Hepatic stellate cell (primary cell): ENCODE data around the gene NOP10.
"Not testable (repeated sequence)": the region's sequence is repeated elsewhere in the genome, so short reads cannot be mapped to it uniquely, and the experiment has no call there.

Source experiments
- DNase-seq: peaks from one replicate; pipeline ENCODE4 v3.0.0; 2011; ENCODE audit warnings: low spot score

Gene NOP10

DNA sequence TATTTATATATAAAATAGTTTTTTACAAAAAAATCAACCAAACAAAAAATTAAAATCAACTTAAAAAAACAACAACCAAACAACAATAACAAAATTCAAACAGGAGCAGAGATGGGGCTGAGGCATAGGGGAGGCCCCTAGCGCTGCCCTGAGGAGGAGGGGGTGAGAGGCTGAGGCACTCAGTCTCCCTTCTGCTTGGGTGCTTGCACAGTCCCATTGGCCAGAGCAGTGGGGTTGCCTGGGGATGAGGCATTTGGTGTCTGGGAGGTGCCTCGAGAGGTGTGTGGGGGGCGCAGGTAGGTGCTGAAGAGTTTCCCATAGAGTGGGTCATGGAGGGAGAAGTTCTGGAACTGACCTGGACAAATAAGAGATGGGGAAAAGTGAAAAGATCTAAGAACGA, 16.0 kb upstream of the NOP10 start:
- DNase-seq: no peak

DNA sequence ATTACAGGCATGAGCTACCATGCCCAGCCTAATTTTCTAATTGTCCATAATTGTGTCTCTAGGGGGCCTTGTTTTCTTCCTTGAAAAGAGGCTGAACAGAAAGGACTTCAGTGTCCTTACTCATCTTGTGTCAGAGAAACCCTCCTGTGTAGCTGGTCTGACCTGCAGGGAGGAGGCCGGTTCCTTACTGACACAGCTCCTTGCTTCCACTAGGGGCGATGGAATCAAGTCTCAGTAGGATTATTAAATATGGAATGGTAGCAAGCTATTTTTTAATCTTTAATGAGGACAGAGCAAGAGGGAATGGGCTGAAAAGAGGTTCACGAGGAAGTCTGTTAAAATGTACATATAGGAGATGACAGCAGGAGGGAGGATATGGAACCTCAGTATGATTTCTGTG, 15.4 kb upstream of the NOP10 start:
- peak; percentile 43 for DNase-seq

DNA sequence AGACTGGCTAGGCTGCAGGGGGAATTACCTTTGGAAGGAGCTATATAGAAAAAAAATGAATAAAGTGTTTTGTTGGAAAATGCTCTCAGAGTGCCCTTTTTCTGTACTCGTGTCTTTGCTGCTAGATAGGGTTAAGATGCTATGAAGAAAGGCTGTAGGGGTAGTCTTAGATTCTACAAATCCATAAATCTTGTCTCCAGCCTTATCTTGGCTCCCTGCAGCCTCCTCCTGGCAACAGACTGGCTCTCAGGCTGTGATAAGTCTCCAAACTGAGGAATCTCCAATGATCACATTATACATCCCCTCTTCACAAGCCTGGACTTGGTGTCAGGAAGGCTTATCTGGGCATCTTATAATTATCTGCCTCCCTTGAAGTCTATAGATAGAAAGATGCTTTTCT, 14.7 kb upstream of the NOP10 start:
- DNase-seq: no peak

DNA sequence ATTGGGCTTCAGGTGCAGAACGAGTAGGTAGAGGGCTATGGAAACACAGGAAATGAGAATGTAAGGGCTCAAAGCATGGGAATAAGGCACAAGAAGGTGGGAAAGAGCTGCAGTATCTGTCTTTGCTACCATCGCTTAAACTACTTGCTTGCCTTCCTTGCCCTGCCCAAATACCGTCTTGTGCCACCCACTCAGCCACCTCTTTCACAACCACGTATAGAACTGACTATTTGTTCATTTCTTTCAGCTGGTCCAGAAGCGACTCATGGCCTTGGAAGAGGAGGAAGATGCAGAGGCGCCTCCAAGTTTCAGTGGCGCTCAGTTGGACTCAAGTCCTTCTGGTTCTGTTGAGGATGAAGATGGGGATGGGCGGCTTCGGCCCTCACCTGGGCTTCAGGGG, 12.3 kb upstream of the NOP10 start:
- DNase-seq: no peak

DNA sequence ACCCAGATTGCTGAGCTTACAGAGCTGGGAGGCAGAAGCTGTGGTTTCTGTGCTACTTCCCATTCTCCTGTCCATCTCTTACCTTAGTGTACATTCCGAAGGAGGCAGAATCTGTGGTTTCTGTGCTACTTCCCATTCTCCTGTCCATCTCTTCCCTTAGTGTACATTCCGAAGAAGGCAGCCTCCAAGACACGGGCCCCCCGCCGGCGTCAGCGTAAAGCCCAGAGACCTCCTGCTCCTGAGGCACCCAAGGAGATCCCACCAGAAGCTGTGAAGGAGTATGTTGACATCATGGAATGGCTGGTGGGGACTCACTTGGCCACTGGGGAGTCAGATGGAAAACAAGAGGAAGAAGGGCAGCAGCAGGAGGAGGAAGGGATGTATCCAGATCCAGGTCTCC, 11.3 kb upstream of the NOP10 start:
- DNase-seq: no peak

DNA sequence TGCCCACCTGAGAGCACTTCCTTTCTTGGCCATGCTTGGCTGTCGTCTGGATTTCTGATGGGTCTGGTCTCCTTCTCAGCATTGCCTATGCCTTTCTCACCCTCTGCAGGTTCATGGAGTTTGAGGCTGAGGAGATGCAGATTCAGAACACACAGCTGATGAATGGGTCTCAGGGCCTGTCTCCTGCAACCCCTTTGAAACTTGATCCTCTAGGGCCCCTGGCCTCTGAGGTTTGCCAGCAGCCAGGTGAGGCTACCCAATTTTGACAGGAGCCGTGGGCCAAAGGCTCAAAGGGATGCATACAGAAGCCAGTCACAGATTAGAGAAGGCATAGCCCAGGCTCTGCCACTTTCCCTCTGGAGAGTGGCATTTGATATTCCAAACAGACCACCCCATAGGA, 10.7 kb upstream of the NOP10 start:
- DNase-seq: no peak

DNA sequence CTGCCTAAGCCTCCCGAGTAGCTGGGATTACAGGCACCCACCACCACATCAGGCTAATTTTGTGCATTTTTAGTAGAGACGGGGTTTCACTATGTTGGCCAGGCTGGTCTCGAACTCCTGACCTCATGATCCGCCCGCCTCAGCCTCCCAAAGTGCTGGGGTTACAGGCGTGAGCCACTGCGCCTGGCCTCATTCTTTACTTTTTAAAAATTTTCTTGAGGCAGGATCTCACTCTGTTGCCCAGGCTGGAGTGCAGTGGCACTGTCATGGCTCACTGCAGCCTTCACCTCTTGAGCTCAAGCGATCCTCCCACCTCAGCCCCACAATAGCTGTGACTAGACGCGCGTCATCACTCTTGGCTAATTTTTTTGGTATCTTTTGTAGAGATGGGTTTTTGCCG, 10.1 kb upstream of the NOP10 start:
- not testable (repeated sequence) for DNase-seq

DNA sequence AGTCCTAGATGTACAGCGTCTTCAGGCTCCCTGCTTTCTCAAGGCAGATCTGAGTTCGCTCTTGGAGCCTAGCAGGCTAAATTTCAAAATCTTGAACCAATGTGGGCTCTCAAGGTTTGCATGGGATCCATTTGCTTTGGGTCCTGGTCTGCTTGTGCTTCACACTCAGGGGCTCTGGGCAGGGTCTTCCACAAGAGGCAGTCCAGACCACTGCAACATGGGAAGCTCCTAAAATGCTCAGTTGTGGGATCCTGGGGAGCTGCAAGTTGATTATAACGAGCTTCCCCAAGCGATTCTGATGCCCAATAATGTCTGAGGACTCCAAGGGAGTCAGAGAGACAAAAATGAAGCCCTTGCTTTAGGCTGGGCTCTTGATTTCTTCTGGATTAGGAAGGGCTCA, 6.8 kb upstream of the NOP10 start:
- DNase-seq: no peak

DNA sequence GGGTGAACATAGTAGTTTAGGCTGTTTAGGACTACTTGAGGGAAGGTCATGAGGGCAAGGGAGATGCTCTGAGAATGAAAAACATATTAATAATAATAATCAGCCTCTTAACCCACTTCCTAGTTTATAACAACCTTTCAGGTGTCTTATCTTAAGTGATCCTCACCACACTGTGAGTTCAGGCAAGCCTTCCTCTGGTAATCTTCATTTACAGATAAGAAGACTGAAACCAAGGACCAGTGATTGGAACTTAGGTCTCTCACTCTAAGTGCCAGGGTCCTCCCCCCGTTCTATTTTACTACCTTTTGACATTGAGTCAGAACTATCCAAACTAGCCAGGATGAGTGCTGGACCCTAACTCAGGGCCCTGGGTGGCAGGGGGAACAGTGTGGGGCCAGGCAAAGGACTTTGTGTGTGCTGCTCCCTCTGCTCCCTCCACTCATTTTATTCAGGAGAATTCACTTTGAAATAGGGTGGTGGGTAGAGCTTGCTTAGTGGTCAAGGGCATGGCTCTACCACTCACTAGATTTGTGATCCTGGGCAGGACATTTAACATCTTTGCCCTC, 5.9 kb upstream of the NOP10 start:
- no peak for DNase-seq

DNA sequence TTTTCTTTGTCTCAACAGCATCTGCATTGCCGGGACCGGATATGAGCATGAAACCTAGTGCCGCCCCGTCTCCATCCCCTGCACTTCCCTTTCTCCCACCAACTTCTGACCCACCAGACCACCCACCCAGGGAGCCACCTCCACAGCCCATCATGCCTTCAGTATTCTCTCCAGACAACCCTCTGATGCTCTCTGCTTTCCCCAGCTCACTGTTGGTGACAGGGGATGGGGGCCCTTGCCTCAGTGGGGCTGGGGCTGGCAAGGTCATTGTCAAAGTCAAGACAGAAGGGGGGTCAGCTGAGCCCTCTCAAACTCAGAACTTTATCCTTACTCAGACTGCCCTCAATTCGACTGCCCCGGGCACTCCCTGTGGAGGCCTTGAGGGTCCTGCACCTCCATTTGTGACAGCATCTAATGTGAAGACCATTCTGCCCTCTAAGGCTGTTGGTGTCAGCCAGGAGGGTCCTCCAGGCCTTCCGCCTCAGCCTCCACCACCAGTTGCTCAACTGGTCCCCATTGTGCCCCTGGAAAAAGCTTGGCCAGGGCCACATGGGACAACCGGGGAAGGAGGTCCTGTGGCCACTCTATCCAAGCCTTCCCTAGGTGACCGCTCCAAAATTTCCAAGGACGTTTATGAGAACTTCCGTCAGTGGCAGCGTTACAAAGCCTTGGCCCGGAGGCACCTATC, 5.2 kb upstream of the NOP10 start:
- DNase-seq: no peak

DNA sequence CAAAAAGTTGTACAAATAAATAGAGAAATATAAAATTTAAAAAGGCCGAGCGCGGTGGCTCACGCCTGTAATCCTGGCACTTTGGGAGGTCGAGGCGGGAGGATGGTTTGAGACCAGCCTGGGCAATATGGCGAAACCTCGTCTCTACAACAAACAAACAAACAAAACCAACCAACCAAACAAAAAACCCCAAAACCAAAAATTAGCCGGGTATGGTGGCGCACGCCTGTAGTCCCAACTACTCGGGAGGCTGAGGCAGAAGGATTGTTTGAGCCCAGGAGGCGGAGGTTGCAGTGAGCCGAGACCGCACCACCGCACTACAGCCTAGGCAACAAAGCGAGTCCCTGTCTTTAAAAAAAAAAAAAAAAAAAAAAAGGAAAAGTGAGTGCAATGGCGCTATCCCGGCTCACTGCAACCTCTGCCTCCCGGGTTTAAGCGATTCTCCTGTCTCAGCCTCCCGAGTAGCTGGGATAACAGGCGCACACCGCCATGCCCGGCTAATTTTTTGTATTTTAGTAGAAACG, 661 bp downstream of the NOP10 start:
- DNase-seq: not testable (repeated sequence)

DNA sequence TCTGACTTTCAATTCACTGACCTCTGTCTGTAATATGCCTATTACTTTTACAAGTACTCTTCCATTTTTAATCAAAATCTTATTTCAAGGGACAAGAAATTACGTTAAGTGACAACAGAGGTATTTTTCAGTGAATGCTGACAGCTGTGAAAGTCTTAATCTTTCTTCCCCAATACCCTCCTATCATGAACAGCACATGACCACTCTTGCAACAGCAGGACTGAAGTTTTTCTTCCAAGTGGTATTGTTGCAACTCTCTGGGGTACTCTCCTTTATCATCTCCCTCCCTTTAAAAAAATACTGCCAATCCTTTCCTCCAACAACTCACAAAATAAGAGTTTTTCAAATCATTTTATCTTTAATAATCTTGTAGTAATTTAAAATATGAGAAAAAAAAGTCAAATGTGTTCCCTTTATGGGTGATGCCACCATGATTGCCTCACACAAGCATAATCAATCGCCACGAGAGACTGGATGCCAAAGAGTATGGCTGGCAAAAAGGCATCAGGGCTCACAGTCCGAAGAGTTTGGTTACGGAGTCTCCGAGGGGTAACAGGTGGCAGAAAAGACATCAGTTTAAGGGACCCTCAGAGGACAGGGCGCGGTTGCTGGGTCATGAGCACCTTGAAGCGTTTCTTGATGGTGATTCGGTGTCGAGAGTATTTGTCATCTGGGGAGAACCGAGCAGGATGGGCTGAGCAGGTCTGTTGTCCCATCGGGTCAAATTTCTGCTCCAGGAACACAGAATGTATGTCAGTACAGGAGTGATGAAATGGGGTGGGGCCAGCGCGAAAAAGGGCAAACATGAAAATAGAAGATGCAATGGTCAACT, 1.3 kb downstream of the NOP10 start:
- no peak for DNase-seq

DNA sequence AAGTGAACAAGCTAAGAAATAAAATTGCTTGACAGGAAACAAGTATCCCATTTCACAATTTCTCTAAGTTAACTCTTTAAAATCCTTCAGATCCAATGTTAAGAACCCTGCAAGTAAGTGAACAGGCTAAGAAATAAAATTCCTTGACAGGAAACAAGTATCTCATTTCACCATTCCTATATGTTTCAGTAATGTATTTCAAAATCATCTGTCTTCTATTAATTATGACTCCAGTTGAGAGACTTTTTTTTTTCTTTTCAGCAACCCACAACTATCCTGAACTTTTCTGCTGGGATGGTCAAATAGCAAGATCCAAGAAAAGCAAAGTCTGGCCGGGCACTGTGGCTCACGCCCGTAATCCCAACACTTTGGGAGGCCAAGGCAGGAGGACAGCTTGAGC, 3.0 kb downstream of the NOP10 start:
- no peak for DNase-seq

DNA sequence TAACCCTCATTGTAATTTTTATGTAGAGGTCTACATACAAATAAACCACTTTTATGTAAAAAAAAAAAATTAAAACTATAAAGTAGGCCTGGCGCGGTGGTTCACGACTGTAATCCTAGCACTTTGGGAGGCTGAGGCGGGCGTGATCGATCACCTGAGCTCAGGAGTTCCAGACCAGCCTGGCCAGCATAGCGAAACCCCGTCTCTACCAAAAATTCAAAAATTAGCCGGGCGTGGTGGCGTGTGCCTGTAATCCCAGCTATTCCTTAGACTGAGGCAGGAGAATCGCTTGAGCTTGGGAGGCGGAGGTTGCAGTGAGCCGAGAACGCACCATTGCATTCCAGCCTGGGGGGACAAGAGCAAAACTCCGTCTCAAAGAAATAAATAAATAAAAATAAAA, 4.6 kb downstream of the NOP10 start:
- DNase-seq: no peak

DNA sequence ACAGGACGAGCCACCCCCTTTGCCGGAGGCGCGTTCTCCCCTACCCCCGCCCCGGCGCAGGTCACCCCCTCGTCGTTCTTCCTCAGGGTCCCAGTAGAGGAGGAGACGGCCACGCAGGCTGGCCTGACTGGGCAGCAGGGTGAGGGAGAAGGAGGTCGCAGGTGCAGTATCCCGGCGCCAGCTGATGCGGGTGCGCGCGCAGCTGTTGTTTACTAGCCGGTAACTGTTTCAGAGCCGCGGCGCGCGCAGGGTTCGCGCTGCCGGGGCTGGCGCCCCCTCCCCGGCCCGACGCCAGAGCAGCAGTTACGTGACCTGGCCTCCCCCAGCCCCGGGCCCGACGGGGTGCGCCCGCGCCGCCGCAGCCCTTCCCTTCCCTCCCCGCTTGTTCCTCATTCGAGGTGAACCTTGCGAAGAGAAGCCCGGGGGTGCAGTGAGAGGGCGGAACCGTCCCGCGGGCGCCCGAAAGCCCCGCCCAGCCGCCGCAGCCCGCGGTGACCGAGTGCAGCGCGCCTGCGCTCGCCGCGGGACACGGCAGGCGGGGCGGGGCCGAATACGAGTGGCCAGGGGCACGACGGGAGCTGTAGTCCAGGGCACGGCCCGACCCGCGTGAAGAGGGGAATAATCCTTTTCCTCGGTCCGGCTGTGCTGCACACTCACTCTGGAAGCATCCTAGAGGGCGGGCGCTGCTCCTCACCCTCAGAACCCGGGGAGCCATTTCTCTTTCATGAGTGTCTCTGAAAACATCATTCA, 5.2 kb downstream of the NOP10 start, which contains the start of gene SLC12A6:
SLC12A6 (minus strand) TSS at position 225 of the 750 bp plus-strand sequence. CDS start 1,101 bp downstream, outside the sequence.
- peak; percentile 92 for DNase-seq

DNA sequence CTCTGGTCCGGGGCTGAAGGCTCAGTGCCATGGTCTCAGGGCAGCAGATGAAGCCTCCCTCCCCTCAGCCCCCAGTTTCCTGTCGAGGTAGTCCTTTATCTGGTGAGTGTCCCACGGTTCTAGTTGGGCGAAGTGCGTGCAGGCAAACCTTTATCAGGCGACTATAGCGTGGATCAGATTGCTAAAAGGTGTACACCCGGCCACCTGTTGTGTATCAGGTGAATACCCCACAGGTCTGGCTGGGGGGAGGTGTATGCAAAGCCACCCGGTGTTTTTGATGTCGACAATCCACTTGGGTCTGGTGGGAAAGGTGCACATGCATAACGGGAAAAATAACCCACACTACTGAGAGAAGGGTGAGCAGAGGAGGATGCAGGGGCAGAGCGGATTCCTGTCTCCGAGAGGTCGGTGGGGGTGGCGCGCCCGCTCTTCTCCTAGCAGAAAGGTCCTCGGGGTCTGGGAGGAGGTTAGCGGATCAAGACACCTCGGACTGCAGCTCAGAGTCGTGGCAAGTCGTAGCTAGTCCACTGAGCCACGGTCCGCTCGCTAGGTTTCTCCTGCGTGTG, 5.9 kb downstream of the NOP10 start:
- DNase-seq: no peak

DNA sequence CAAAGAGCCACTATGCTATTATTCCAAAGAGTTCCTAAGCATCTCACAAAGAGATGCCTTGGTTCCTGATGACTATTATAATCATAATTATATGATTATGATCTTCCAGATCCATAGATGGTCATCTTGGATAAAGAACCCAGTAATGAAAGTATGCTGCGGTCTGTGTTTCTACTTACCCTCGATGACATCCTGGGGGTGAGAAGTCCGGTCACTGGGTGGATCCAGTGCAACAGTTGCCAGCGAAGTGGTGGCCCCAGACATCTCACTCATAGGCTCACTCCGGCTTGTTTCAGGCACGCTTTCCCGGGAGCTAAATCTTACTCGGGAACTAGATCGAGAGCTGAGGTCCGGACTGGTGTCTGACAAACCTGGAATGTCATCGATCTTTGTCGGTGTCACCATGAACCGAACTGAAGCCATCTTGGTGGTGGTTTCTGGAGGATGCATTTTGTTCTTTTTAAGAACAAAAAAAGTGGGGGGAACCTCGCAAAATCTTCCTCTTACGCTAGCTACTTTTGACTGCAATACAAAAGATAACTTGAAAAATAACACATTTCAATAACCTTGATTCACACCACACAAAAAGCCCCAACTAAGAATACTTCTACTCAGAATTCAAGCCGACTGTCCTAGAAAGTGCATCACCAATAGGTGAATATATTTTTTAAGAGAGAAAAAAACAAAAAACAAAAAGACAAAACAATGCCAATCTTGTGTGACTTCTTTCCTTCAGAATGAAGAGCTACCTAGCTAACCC, 6.5 kb downstream of the NOP10 start:
- no peak for DNase-seq

DNA sequence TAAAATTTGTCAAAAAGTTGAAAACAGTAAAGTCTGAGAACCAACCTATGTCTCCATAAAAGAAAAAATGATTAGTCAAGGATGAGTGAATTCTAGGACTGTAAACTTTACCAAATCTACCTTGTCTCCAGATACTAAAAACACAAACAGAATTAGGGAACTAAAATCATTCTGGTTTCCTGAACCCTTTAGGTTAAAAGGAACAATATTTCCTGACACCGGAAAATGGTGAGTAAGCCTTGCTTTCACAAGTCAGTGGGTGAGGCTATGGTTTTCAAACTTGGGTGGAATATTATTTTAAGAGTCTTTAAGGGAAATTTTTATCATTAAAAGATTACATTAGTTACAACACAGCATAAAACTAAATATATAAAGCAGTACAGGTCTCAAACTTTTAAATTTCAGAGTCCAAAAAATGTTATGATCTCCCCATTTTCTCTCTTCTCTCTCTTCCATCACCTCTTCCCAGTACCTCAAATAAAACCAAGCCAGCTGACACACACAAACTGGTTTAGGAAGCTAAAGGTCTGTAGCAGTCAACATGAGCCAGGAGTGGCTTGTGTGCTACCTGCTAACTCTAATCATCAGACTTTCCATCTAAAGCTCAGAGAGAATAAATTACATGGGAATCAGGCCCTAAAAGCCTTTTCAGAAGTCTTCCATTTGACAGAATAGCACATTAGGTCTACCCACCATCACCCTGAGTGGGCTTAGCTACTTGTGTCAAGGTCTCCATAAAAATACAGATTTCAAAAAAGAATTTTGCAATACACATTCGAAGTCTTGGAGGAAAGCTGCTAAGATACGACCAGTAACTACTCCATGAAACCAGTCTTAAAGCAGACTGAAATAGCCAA, 7.5 kb downstream of the NOP10 start:
- DNase-seq: peak; percentile 22

DNA sequence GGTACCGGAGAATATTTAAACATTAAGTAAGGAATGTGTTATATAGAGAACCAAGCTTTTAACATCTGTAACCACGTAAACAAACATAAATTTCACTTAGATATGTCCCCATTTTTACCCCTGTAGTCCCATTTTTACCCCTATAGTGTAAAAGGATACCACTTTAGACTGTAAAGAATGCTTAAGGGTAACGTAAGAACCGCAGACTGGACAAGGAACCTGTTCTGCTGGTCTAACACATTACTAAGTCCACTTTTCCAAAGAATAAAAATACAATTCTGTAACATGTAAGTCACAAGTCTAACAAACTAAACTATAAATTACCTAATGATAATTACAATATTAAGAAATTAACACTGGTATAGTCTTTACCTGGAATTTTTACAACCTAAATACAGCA, 8.3 kb downstream of the NOP10 start:
- no peak for DNase-seq

DNA sequence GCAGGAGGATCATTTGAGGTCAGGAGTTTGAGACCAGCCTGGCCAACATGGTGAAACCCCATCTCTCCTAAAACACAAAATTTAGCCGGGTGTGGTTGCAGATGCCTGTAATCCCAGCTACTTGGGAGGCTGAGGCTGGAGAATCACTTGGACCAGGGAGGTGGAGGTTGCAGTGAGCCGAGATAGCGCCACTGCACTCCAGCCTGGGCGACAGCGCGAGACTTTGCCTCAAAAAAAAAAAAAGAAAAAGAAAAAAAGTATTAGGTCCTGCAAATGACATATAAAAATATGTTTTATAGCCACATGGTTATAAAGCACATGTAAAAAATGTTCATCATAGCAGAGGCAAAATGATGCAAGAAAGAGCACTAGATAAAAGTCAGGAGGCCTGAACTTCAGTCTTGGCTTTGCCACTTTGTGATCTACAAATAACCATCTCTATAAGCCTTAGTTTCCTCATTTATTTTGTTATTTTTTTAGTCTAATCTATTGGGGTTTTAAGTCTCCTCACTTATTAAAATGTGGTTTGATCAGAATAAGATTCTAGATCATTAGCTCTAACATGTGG, 10.3 kb downstream of the NOP10 start:
- no peak for DNase-seq
